Smooth muscle cell (in vitro differentiated cells): ENCODE measurements around the gene NR2E3. TPM values are rescaled to one million over a fixed set of nuclear protein-coding genes. Genes with fewer than 3 reads are reported as not detected.
A peak's percentile ranks its signal among the peaks of the same experiment; 100 is the strongest.

Experiments used
- DNase-seq: peaks from one replicate; lab custom pipeline; 2025; ENCODE audit not compliant: unreplicated experiment; lab: John Stamatoyannopoulos, UW
- H2AFZ ChIP-seq: fragments of 200-600 bp; sonication (generic); 2 replicates; pipeline ENCODE4 v1.6.0; 2016; ENCODE audit warnings: antibody characterized with exemption, low read depth, mild to moderate bottlenecking
- H3F3A ChIP-seq: fragments of 200-600 bp; sonication (generic); 2 replicates; pipeline ENCODE4 v1.6.0; 2017; ENCODE audit warnings: antibody characterized with exemption, low read depth
- H3K27ac ChIP-seq: fragments of 200-600 bp; sonication (generic); 2 replicates; pipeline ENCODE4 v1.5.1; 2016; ENCODE audit warnings: low read depth, mild to moderate bottlenecking
- H3K27me3 ChIP-seq: fragments of 200-600 bp; sonication (generic); 2 replicates; pipeline ENCODE4 v1.6.1; 2016; ENCODE audit warnings: low read depth, mild to moderate bottlenecking
- H3K36me3 ChIP-seq: fragments of 200-600 bp; sonication (generic); 2 replicates; pipeline ENCODE4 v1.5.1; 2016; ENCODE audit warnings: low read depth
- H3K4me1 ChIP-seq: fragments of 200-600 bp; sonication (generic); 2 replicates; pipeline ENCODE4 v1.5.1; 2016; ENCODE audit warnings: low read depth
- H3K4me2 ChIP-seq: fragments of 200-600 bp; sonication (generic); 2 replicates; pipeline ENCODE4 v1.6.0; 2016; ENCODE audit warnings: mild to moderate bottlenecking
- H3K4me3 ChIP-seq: fragments of 200-600 bp; sonication (generic); 2 replicates; pipeline ENCODE4 v1.5.1; 2016; ENCODE audit warnings: mild to moderate bottlenecking
- H3K79me2 ChIP-seq: fragments of 200-600 bp; sonication (generic); 2 replicates; pipeline ENCODE4 v1.6.0; 2016; ENCODE audit warnings: low read depth, mild to moderate bottlenecking
- H3K9ac ChIP-seq: fragments of 200-600 bp; sonication (generic); 2 replicates; pipeline ENCODE4 v1.6.0; 2016; ENCODE audit warnings: low read depth
- H3K9me3 ChIP-seq: fragments of 200-600 bp; sonication (generic); replicated peaks from 2 replicates; pipeline ENCODE4 v1.5.1; 2016; ENCODE audit warnings: low read depth
- H4K20me1 ChIP-seq: fragments of 200-600 bp; sonication (generic); 2 replicates; pipeline ENCODE4 v1.6.0; 2016; ENCODE audit warnings: low read depth
- CTCF ChIP-seq: fragments of 200-600 bp; sonication (generic); IDR thresholded peaks from 2 replicates; pipeline ENCODE4 v1.5.1; 2017; ENCODE audit warnings: borderline replicate concordance, mild to moderate bottlenecking, antibody characterized with exemption; ENCODE audit not compliant: insufficient read depth, poor library complexity, severe bottlenecking
- WGBS: methylation state at CpG from one replicate; pipeline ENCODE4 v1.1.7; 2016; ENCODE audit warnings: low lambda C conversion rate; 5-methylcytosine and 5-hydroxymethylcytosine counted together
- polyA plus RNA-seq: library from polyadenylated mRNA; unstranded; fragments of >200 nt; fragmentation: Nextera tagmentation; extraction: Ambion mirVana; gene quantifications from 2 replicates; pipeline ENCODE4 v1.2.1, GENCODE V29; 2016
- total RNA-seq: library from RNA; depleted of rRNA; stranded (reverse); fragments of >200 nt; gene quantifications from 2 replicates; pipeline ENCODE4 v1.2.3, GENCODE V29; 2014

The NR2E3 gene
- total and polyA plus RNA-seq, 2 experiments from 2014 or later: not detected

DNA sequence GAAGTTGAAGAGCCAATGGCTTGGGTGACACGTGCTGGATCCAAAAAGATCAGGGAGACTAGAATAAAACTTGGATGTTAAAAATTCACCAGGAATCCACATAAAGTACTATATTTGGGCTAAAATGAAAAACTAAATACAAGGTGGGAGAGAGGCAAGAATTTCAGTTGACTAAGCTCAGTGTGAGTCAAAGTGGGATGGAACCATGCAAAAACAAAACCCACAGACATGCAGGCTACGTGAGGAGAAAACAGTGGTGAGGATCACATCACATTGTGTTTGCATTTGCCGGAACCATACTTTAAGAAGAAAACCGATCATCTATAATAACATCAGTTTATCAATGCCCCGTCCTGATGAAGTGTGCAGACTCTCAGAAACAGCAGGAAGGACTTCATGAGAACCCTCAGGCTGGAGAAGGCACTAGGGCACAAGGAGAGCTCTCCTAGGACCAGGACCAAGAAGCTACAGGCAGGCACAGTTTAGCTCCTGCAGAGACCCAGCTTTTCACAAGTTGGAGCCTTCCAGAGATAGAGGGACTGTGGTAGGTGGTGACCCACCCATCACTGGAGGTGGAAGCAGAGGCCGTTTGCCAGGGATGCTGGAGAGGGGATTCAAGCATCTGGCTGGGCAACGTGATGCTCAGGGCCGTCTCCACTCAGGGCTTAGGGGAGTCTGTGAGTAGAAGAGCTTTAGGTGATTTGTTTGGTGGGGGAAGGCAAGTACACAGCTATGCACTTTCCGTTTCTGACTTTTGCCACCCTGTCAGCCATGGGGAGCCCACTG, 29.0 kb upstream of the NR2E3 start:
- DNase-seq: no peak
- Histone ChIP-seq H3K9ac (no peak overlapping the region), H2AFZ (peak overlapping the region; percentile 40), H3K9me3 (no peaks in the 10 kb centered on the region), H3K4me2 (peak overlapping the region; percentile 46), H3K79me2 (no peaks in the 10 kb centered on the region), H3K4me3 (no peak overlapping the region), H3F3A (no peaks in the 10 kb centered on the region), H4K20me1 (no peaks in the 10 kb centered on the region), H3K36me3 (no peaks in the 10 kb centered on the region), H3K27me3 (no peaks in the 10 kb centered on the region), H3K27ac (no peak overlapping the region), H3K4me1 (peaks cover 5% of the 10 kb centered on the region)
- no peak for TF ChIP-seq CTCF
- 84% methylated on average over 9 of the region's 9 CpGs for WGBS

DNA sequence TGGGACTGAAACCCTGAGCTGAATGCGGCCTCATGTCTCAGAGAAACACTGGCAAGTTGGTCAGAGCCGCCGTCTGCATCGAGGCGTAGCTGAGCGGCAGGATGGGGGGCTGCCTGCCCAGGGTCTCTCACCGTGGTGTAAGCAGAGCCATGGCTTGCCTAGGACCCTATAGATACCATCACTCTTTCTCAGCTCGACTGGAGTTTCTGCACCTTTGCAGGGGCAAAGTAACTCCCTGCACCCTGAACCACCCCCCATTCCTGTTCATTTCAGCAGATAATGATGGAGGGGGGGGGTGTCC, 28.4 kb upstream of the NR2E3 start:
- Histone ChIP-seq H3K9me3 (no peaks in the 10 kb centered on the region), H3K79me2 (no peaks in the 10 kb centered on the region), H3K27ac (no peak overlapping the region), H3K9ac (no peak overlapping the region), H3K4me2 (no peak overlapping the region), H3K4me3 (no peak overlapping the region), H4K20me1 (no peaks in the 10 kb centered on the region), H3K27me3 (no peaks in the 10 kb centered on the region), H2AFZ (no peak overlapping the region), H3K4me1 (peaks cover 5% of the 10 kb centered on the region), H3F3A (no peaks in the 10 kb centered on the region), H3K36me3 (no peaks in the 10 kb centered on the region)
- DNase-seq: no peak
- 95% methylated on average over 8 of the region's 8 CpGs for WGBS
- no peak for TF ChIP-seq CTCF

- Histone ChIP-seq H3K79me2 (no peaks in the 10 kb centered on the region), H3K4me2 (no peak overlapping the region), H3K27ac (no peak overlapping the region), H3K4me1 (peaks cover 5% of the 10 kb centered on the region), H3K27me3 (no peaks in the 10 kb centered on the region), H3K9ac (no peak overlapping the region), H3F3A (no peaks in the 10 kb centered on the region), H2AFZ (no peak overlapping the region), H3K4me3 (no peak overlapping the region), H3K36me3 (no peaks in the 10 kb centered on the region), H4K20me1 (no peaks in the 10 kb centered on the region), H3K9me3 (no peaks in the 10 kb centered on the region)
- 89% methylated on average over 10 of the region's 10 CpGs for WGBS
- TF ChIP-seq CTCF: no peak
- no peak for DNase-seq
Measured at GRCh38 chr15:71782422-71783165, 27.8 kb upstream of the NR2E3 start.

- Histone ChIP-seq H3K4me3 (no peak overlapping the region), H4K20me1 (no peaks in the 10 kb centered on the region)
Measured at GRCh38 chr15:71784719-71785118, 25.6 kb upstream of the NR2E3 start.

More at GRCh38 chr15:71784719-71785118, 25.6 kb upstream of the NR2E3 start:
- Histone ChIP-seq H3K27me3 (no peaks in the 10 kb centered on the region), H3K4me1 (peaks cover 5% of the 10 kb centered on the region), H3F3A (no peaks in the 10 kb centered on the region), H3K4me2 (no peak overlapping the region), H3K9ac (no peak overlapping the region), H2AFZ (no peak overlapping the region), H3K27ac (no peak overlapping the region), H3K9me3 (no peaks in the 10 kb centered on the region), H3K79me2 (no peaks in the 10 kb centered on the region), H3K36me3 (no peaks in the 10 kb centered on the region)
- WGBS: 68% methylated on average over 6 of the region's 6 CpGs
- DNase-seq: no peak
- TF ChIP-seq CTCF: peak; percentile 30
